Omental fat pad (tissue), 4 donors: ENCODE results near the gene ZNF426. TPM values are rescaled to one million over a fixed set of nuclear protein-coding genes. Genes with fewer than 3 reads are reported as not detected.
"Not testable (repeated sequence)": the region's sequence is repeated elsewhere in the genome, so short reads cannot be mapped to it uniquely, and the experiment has no call there.

Experiments
- ATAC-seq: fragments of 150-250 bp; one replicate; pipeline ENCODE4 v1.9.1; 2016; ENCODE audit warnings: mild to moderate bottlenecking, moderate library complexity; ENCODE audit not compliant: low FRiP score
- DNase-seq: peaks from one replicate; pipeline ENCODE4 v3.0.0-alpha.2; 2019; ENCODE audit warnings: low spot score
- total RNA-seq, 4 donors: library from RNA; depleted of rRNA; stranded (reverse); fragments of >200 nt; gene quantifications; one replicate each; pipeline ENCODE4 v1.1.0, GENCODE V29; 2016
- TF ChIP-seq, protein P1 (sequence below), 3 donors: fragments of 450-650 bp; IDR thresholded peaks; one replicate each; pipeline ENCODE4 v1.5.1; 2016 to 2017; ENCODE audit warnings: antibody characterized with exemption in 3 of 3, mild to moderate bottlenecking in 3 of 3, moderate library complexity in 2 of 3

The ZNF426 gene
- total RNA-seq, 4 donors from 2014 or later, result 10.0 to 21.1 (median 11.4) TPM

DNA sequence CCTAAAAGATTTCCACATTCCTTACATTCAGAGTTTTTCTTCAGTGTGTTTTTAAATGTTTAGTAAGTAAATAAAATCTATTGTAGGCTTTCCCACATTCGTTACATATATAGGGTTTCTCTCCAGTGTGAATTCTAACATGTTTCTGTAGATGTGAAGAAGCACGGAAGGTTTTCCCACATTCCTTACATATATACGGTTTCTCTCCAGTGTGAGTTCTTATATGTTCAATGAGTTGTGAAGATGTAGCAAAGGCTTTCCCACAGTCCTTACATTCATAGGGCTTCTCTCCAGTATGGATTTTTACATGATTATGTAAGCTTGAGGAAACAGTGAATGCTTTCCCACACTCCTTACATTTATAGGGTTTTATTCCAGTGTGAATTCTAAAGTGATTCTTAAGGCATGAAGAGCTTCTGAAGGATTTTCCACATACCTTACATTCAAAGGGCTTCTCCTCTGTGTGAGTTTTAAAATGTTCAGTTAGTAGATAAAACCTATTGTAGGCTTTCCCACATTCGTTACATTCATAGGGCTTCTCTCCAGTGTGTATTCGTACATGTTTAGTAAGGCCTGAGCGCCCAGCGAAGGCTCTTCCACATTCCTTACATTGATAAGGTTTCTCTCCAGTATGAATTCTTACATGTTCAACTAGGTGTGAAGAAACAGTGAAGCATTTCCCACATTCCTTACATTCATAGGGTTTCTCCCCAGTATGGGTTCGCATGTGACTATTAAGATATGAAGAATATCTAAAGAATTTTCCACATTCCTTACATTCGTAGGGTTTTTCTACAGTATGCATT lies 27.7 kb upstream of the ZNF426 start:
- TF ChIP-seq, protein P1, sequence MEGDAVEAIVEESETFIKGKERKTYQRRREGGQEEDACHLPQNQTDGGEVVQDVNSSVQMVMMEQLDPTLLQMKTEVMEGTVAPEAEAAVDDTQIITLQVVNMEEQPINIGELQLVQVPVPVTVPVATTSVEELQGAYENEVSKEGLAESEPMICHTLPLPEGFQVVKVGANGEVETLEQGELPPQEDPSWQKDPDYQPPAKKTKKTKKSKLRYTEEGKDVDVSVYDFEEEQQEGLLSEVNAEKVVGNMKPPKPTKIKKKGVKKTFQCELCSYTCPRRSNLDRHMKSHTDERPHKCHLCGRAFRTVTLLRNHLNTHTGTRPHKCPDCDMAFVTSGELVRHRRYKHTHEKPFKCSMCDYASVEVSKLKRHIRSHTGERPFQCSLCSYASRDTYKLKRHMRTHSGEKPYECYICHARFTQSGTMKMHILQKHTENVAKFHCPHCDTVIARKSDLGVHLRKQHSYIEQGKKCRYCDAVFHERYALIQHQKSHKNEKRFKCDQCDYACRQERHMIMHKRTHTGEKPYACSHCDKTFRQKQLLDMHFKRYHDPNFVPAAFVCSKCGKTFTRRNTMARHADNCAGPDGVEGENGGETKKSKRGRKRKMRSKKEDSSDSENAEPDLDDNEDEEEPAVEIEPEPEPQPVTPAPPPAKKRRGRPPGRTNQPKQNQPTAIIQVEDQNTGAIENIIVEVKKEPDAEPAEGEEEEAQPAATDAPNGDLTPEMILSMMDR (IDR thresholded peaks at IDR 0.05), result no peak
- DNase-seq (no peak), ATAC-seq (no peak)

DNA sequence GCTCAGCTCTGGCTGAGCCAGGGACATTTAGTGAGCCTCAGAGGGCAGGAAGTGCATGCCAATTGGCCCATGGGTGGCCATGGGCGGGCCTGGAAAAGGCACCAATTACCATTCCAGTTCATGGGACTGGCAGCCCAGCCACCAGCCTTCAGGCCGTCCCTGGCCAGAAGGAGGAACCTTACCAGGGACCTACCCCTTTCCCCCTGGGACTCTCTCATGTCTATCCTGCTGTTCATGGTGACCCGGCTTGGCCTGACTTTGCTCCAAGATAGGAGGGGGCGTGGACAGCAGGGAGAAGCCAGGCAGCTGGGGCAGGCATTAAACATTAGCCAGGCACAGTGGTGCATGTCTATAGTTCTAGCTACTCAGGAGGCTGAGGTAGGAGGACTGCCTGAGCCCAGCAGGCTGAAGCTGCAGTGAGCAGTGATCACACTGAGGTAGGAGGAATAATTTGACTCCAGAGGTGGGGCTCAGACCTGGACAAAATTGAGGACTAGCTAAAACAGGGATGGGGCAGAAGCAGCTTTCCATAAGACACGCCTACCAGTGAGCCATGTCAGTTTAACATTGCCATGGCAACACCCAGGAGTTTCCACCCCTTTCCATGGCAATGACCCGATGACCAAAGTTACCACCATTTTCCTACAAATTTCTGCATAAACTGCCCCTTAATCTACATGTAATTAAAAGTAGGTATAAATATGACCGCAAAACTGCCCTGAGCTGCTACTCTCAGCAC lies 14.3 kb upstream of the ZNF426 start:
- DNase-seq (no peak), ATAC-seq (no peak)

DNA sequence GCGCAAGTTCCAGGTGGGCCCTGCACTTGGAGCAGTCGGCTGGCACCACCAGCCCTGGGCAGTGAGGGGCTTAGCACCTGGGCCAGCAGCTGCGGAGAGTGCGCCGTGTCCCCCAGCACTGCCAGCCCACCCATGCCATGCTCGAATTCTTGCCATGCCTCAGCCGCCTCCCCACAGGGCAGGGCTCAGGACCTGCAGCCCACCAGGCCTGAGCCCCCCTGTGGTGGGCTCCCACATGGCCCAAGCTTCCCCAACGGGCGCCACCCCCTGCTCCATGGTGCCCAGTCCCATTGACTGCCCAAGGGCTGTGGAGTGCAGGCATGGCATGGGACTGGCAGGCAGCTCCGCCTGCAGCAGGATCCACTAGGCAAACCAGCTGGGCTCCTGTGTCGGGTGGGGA lies 9.4 kb upstream of the ZNF426 start:
- DNase-seq (no peak), ATAC-seq (no peak)
- TF ChIP-seq, protein P1 (IDR thresholded peaks at IDR 0.05), result no peak

More for the DNA sequence above, 14.3 kb upstream of the ZNF426 start:
- TF ChIP-seq, protein P1 (IDR thresholded peaks at IDR 0.05), result no peak

DNA sequence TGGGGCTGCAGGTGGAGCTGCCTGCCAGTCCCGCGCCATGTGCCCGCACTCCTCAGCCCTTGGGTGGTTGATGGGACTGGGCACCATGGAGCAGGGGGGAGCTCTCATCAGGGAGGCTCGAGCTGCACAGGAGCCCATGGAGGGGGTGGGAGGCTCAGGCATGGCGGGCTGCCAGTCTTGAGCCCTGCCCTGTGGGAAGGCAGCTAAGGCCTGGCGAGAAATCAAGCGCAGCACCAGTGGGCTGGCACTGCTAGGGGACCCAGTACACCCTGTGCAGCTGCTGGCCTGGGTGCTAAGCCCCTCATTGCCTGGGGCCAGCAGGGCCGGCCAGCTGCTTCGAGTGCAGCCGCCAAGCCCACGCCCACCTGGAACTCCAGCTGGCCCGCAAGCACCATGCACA lies 2.8 kb upstream of the ZNF426 start:
- DNase-seq, ATAC-seq: not testable (repeated sequence)

GRCh38 chr19:9539921-9540320 lies 1.5 kb upstream of the ZNF426 start:
- not testable (repeated sequence) for DNase-seq, ATAC-seq

- not testable (repeated sequence) for ATAC-seq, DNase-seq
Measured at GRCh38 chr19:9539201-9539600, 756 bp upstream of the ZNF426 start.

GRCh38 chr19:9535934-9536333 lies 2.5 kb downstream of the ZNF426 start:
- TF ChIP-seq, protein P1 (IDR thresholded peaks at IDR 0.05), result no peak
- no peak for ATAC-seq

GRCh38 chr19:9531933-9532332 lies 6.5 kb downstream of the ZNF426 start:
- no peak for DNase-seq
- no peak for ATAC-seq

More at GRCh38 chr19:9535934-9536333, 2.5 kb downstream of the ZNF426 start:
- no peak for DNase-seq

More at GRCh38 chr19:9531933-9532332, 6.5 kb downstream of the ZNF426 start:
- TF ChIP-seq, protein P1 (IDR thresholded peaks at IDR 0.05), result no peak
